HepG2 (cell line): ENCODE measurements around the gene PRSS53. TPM values are rescaled to one million over a fixed set of nuclear protein-coding genes. Genes with fewer than 3 reads are reported as not detected.

Experiments used
- CHCHD3 ChIP-seq: sonication (generic); formaldehyde crosslinking; IDR thresholded peaks from 2 replicates; pipeline ENCODE4 v1.8.0; 2022; ENCODE audit warnings: mild to moderate bottlenecking, missing genetic modification reagents, moderate library complexity
- CHD2 ChIP-seq: IDR thresholded peaks from 2 replicates; pipeline ENCODE4 v1.6.1; 2011; ENCODE audit warnings: low read depth, low read length, improper control_type of control experiment
- FOSL2 ChIP-seq: sonication (generic); formaldehyde crosslinking; IDR thresholded peaks from 2 replicates; pipeline ENCODE4 v1.4.0; 2020; ENCODE audit warnings: missing genetic modification reagents
- FOXJ3 ChIP-seq: sonication (generic); formaldehyde crosslinking; IDR thresholded peaks from 2 replicates; pipeline ENCODE4 v1.4.0; 2020; ENCODE audit warnings: missing genetic modification reagents, mild to moderate bottlenecking, borderline replicate concordance
- FOXK1 ChIP-seq: sonication (generic); formaldehyde crosslinking; IDR thresholded peaks from 2 replicates; pipeline ENCODE4 v1.4.0; 2020; ENCODE audit warnings: low read depth, missing genetic modification reagents, borderline replicate concordance
- NCOA5 ChIP-seq: sonication (generic); formaldehyde crosslinking; IDR thresholded peaks from 2 replicates; pipeline ENCODE4 v1.4.0; 2020; ENCODE audit warnings: missing genetic modification reagents
- ONECUT2 ChIP-seq: sonication (generic); formaldehyde crosslinking; IDR thresholded peaks from 2 replicates; pipeline ENCODE4 v1.4.0; 2020; ENCODE audit warnings: missing genetic modification reagents
- SETDB1 ChIP-seq: sonication (generic); formaldehyde crosslinking; IDR thresholded peaks from 2 replicates; pipeline ENCODE4 v1.5.1; 2020; ENCODE audit warnings: missing genetic modification reagents, mild to moderate bottlenecking, borderline replicate concordance
- TP53 ChIP-seq: sonication (generic); formaldehyde crosslinking; conservative IDR thresholded peaks from 2 replicates; pipeline ENCODE4 v1.4.0; 2020; ENCODE audit warnings: missing genetic modification reagents
- YEATS2 ChIP-seq: sonication (generic); formaldehyde crosslinking; IDR thresholded peaks from 2 replicates; pipeline ENCODE4 v1.4.0; 2020; ENCODE audit warnings: missing genetic modification reagents, borderline replicate concordance
- ZNF101 ChIP-seq: sonication (generic); formaldehyde crosslinking; IDR thresholded peaks from 2 replicates; pipeline ENCODE4 v1.4.0; 2020; ENCODE audit warnings: mild to moderate bottlenecking, low read depth, missing genetic modification reagents, borderline replicate concordance
- ZNF251 ChIP-seq: sonication (generic); formaldehyde crosslinking; IDR thresholded peaks from 2 replicates; pipeline ENCODE4 v1.9.0; 2021; ENCODE audit warnings: mild to moderate bottlenecking, missing genetic modification reagents
- ZNF629 ChIP-seq: sonication (generic); formaldehyde crosslinking; conservative IDR thresholded peaks from 2 replicates; pipeline ENCODE4 v1.5.0; 2020; ENCODE audit warnings: missing genetic modification reagents
- ZNF766 ChIP-seq: sonication (generic); formaldehyde crosslinking; IDR thresholded peaks from 2 replicates; pipeline ENCODE4 v1.5.0; 2020; ENCODE audit warnings: missing genetic modification reagents, borderline replicate concordance
- polyA plus RNA-seq, 8 experiments: library from polyadenylated mRNA; depleted of rRNA in 3 of 8; stranded (reverse) in 7 of 8; unstranded in 1 of 8; fragments of >200 nt; fragmentation: Illumina TruSeq in 4 of 8; extraction: Trizol in 4 of 8; gene quantifications; 2 replicates each; pipeline versions ENCODE4 v1.2.1 to v1.2.3, GENCODE V29; 2011 to 2016; ENCODE audit warnings: low read depth in 4 of 8, missing spikeins in 1 of 8, mixed read lengths in 1 of 8; ENCODE audit not compliant: insufficient read depth in 1 of 8
- total RNA-seq, 5 experiments: library from RNA; depleted of rRNA; stranded (reverse); fragments of >200 nt; fragmentation: Illumina TruSeq; extraction: Trizol; gene quantifications; 2 replicates each; pipeline ENCODE4 v1.2.3, GENCODE V29; 2016; ENCODE audit warnings: low read depth in 1 of 5
- TF ChIP-seq, protein P1 (sequence below), 2 experiments: sonication (generic) in 1 of 2; formaldehyde crosslinking in 1 of 2; IDR thresholded peaks; 2 replicates each; pipeline versions ENCODE4 v1.6.1 to v1.9.0; 2014 to 2022; ENCODE audit warnings: antibody characterized with exemption in 1 of 2, borderline replicate concordance in 1 of 2, inconsistent platforms in 1 of 2, low read depth in 1 of 2, missing genetic modification reagents in 1 of 2
- TF ChIP-seq, protein P2 (sequence below): sonication (generic); formaldehyde crosslinking; IDR thresholded peaks from 2 replicates; pipeline ENCODE4 v1.8.1; 2023; ENCODE audit warnings: missing genetic modification reagents, inconsistent platforms, borderline replicate concordance
- TF ChIP-seq, protein P3 (sequence below): sonication (generic); formaldehyde crosslinking; IDR thresholded peaks from 2 replicates; pipeline ENCODE4 v1.4.0; 2020; ENCODE audit warnings: missing genetic modification reagents, borderline replicate concordance

The PRSS53 gene
- total and polyA plus RNA-seq, 2 of the 13 experiments (the other 11 are each of a cell fraction or from before 2014, with no cell fraction given), result 2.2 to 7.4 TPM

DNA sequence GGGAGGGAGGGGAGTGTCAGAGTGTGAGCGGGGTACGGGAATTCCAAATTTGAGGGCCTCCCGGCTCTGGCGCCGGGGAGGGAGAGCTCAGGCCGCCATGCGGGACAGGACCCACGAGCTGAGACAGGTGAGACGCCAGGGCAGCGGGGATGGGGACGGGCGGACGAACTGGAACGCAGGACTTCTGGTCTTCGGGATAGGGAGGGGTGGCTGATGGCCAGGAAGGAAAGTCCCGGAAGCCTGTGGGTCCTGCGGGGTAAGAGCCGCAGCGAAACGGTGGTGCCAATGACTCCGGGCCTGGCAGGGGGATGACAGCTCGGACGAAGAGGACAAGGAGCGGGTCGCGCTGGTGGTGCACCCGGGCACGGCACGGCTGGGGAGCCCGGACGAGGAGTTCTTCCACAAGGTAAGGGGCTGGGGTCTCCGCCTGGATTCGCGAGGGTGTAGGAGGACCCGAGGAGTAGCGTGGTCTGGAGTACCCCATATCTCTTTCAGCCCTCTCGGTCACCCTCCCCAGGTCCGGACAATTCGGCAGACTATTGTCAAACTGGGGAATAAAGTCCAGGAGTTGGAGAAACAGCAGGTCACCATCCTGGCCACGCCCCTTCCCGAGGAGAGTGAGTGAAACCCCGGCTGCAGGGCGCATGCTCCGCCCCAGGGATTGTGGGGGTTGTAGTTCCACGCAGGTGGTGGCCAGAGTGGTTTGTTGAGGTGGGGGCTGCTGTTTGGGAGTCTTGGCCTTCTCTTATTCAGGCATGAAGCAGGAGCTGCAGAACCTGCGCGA is 54.8 kb downstream of the PRSS53 start (continued):
- TF ChIP-seq, protein P1, sequence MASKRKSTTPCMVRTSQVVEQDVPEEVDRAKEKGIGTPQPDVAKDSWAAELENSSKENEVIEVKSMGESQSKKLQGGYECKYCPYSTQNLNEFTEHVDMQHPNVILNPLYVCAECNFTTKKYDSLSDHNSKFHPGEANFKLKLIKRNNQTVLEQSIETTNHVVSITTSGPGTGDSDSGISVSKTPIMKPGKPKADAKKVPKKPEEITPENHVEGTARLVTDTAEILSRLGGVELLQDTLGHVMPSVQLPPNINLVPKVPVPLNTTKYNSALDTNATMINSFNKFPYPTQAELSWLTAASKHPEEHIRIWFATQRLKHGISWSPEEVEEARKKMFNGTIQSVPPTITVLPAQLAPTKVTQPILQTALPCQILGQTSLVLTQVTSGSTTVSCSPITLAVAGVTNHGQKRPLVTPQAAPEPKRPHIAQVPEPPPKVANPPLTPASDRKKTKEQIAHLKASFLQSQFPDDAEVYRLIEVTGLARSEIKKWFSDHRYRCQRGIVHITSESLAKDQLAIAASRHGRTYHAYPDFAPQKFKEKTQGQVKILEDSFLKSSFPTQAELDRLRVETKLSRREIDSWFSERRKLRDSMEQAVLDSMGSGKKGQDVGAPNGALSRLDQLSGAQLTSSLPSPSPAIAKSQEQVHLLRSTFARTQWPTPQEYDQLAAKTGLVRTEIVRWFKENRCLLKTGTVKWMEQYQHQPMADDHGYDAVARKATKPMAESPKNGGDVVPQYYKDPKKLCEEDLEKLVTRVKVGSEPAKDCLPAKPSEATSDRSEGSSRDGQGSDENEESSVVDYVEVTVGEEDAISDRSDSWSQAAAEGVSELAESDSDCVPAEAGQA (IDR thresholded peaks at IDR 0.05; ENCODE audit: low read depth), result no peak
- TF ChIP-seq, protein P1 (CRISPR knock-in tag; IDR thresholded peaks at IDR 0.05; ENCODE audit: borderline replicate concordance), result no peak
- TF ChIP-seq SETDB1 (CRISPR knock-in tag) (no peak), CHD2 (no peak), ONECUT2 (CRISPR knock-in tag) (no peak), FOXJ3 (CRISPR knock-in tag) (no peak), YEATS2 (CRISPR knock-in tag) (no peak), TP53 (no peak; the same call in 1 of the 2 replicates), ZNF766 (no peak), CHCHD3 (CRISPR knock-in tag) (no peak; the same call in 1 of the 2 replicates), NCOA5 (CRISPR knock-in tag) (no peak), ZNF101 (CRISPR knock-in tag) (no peak), FOSL2 (no peak; the same call in 1 of the 2 replicates), FOXK1 (CRISPR knock-in tag) (peak; percentile 67; the same call in 1 of the 2 replicates), ZNF629 (CRISPR knock-in tag) (peak; percentile 43; the same call in 1 of the 2 replicates), ZNF251 (no peak)
- TF ChIP-seq, protein P2, sequence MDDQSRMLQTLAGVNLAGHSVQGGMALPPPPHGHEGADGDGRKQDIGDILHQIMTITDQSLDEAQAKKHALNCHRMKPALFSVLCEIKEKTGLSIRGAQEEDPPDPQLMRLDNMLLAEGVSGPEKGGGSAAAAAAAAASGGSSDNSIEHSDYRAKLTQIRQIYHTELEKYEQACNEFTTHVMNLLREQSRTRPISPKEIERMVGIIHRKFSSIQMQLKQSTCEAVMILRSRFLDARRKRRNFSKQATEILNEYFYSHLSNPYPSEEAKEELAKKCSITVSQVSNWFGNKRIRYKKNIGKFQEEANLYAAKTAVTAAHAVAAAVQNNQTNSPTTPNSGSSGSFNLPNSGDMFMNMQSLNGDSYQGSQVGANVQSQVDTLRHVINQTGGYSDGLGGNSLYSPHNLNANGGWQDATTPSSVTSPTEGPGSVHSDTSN, result no peak
- TF ChIP-seq, protein P3, sequence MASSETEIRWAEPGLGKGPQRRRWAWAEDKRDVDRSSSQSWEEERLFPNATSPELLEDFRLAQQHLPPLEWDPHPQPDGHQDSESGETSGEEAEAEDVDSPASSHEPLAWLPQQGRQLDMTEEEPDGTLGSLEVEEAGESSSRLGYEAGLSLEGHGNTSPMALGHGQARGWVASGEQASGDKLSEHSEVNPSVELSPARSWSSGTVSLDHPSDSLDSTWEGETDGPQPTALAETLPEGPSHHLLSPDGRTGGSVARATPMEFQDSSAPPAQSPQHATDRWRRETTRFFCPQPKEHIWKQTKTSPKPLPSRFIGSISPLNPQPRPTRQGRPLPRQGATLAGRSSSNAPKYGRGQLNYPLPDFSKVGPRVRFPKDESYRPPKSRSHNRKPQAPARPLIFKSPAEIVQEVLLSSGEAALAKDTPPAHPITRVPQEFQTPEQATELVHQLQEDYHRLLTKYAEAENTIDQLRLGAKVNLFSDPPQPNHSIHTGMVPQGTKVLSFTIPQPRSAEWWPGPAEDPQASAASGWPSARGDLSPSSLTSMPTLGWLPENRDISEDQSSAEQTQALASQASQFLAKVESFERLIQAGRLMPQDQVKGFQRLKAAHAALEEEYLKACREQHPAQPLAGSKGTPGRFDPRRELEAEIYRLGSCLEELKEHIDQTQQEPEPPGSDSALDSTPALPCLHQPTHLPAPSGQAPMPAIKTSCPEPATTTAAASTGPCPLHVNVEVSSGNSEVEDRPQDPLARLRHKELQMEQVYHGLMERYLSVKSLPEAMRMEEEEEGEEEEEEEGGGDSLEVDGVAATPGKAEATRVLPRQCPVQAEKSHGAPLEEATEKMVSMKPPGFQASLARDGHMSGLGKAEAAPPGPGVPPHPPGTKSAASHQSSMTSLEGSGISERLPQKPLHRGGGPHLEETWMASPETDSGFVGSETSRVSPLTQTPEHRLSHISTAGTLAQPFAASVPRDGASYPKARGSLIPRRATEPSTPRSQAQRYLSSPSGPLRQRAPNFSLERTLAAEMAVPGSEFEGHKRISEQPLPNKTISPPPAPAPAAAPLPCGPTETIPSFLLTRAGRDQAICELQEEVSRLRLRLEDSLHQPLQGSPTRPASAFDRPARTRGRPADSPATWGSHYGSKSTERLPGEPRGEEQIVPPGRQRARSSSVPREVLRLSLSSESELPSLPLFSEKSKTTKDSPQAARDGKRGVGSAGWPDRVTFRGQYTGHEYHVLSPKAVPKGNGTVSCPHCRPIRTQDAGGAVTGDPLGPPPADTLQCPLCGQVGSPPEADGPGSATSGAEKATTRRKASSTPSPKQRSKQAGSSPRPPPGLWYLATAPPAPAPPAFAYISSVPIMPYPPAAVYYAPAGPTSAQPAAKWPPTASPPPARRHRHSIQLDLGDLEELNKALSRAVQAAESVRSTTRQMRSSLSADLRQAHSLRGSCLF (CRISPR knock-in tag), result no peak
